GM12892 (cell line): ENCODE measurements around the gene PRMT5.
A peak's percentile ranks its signal among the peaks of the same experiment; 100 is the strongest.

Experiments
- POLR2A ChIP-seq: IDR thresholded peaks from 2 replicates; pipeline ENCODE4 v1.6.1; 2011; ENCODE audit warnings: low read depth, low read length, control low read depth
- POLR2AphosphoS5 ChIP-seq: IDR thresholded peaks from 2 replicates; pipeline ENCODE4 v1.6.1; 2011; ENCODE audit warnings: low read depth, low read length, control low read depth

DNA sequence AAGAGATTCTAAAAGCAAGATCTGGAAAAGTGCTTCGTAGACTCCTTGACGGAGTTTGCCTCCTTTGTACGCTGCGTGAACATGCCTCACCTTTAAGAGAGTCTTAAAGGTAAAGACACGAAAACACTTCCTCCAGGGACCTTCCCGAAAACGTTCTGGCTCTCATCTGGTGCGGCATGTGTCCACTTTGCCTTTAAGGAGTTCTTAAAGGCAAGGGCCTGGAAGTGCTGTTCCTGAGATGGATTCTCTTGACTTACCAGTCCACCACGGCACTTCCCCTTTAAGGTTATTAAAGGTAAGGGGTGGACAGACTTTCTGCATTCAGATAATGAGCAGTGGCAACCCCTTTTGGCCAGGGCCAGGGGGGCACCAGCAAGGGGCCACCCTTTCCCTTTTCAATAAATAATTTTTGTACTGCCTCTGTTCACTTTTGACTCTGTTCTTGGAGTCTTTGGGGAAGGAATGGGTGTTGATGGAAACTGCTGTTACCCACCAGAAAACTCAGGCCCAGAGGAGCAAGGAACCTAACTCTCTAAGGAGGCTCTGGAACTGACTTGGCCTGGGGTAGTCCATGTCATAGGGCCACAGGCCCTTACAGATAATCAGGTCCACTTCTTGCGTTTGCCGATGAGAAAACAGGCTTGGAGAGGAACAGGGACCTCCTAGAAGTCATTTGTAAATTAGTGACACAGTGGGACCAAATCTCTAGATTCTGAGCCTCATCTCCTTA is 41.8 kb downstream of the PRMT5 start:
- TF ChIP-seq POLR2AphosphoS5 (0 out of 2 replicates have a peak, but pooled peaks have one; percentile 12), POLR2A (0 out of 2 replicates have a peak, but pooled peaks have one; percentile 54)
